GM19463 (cell line): ENCODE data around the gene CAMTA1.

ENCODE experiments used
- ATAC-seq: cut with Tn5 transposase; IDR thresholded peaks from one replicate; pipeline ENCODE4 v1.9.1; 2021; ENCODE audit warnings: mild to moderate bottlenecking, moderate library complexity; ENCODE audit not compliant: unreplicated experiment

Gene CAMTA1

DNA sequence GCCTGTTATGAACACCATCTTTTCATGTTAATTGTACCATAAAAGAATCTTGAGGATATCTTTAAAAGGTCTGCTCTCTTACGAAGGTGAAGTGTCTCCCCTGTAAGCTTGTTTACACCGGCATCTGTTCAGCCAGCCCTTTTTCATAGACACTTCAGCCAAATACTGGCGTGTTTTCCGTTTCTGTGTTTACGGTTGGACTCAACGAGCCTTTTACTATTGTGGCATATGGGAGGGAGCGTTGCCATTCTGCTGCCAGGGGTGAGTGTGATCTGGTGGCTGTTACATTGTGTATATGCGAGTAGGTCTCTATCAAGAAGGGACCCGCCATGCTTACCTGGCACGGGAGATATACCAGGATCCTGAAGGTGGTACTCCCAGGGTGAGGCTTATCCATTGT, 433.8 kb downstream of the CAMTA1 start:
- ATAC-seq, result no peak

DNA sequence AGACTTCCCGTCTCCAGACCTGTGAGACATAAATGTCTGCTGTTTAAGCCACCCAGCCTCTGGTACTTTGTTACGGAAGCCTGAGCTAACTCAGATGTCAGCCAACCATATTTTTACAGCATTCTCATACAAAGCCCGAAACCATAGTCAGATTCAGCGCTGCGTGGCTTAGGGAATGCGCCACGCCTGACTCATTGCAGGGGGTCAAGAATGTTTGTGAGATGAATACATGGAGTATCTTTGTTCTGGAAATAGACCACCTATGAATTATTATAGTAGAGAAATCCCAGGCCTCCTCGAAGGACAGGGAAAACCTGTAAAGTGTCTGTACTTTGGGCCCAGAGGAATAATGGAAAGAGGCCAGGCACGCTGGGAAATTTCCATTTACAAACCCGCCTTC, 434.8 kb downstream of the CAMTA1 start:
- ATAC-seq, result no peak

DNA sequence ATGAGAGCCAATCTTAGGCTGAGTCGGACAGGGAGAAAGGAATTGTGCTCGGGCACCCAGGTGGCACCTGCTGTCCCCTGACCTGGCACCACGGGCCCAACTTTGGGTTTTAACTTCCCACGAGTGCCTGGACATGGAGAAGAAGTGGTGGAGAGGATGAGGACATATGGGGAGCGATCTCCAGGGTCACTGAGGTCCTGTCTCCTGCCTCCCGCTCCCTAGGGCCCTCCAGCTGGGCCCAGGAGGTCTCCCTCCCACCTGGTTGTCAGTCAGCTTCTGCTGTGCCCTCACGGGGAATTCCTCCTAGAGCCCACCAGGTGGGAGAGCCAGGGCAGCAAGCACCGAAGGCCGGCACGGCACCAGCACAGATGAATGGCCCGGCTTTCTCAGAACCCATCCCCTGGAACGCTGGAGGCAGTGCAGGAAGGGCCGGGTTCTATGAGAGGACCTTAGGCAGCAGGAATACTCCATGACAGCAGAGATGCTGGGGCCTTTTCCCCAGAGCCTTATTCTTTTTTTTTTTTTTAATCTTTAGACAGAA, 435.5 kb downstream of the CAMTA1 start:
- no peak for ATAC-seq

DNA sequence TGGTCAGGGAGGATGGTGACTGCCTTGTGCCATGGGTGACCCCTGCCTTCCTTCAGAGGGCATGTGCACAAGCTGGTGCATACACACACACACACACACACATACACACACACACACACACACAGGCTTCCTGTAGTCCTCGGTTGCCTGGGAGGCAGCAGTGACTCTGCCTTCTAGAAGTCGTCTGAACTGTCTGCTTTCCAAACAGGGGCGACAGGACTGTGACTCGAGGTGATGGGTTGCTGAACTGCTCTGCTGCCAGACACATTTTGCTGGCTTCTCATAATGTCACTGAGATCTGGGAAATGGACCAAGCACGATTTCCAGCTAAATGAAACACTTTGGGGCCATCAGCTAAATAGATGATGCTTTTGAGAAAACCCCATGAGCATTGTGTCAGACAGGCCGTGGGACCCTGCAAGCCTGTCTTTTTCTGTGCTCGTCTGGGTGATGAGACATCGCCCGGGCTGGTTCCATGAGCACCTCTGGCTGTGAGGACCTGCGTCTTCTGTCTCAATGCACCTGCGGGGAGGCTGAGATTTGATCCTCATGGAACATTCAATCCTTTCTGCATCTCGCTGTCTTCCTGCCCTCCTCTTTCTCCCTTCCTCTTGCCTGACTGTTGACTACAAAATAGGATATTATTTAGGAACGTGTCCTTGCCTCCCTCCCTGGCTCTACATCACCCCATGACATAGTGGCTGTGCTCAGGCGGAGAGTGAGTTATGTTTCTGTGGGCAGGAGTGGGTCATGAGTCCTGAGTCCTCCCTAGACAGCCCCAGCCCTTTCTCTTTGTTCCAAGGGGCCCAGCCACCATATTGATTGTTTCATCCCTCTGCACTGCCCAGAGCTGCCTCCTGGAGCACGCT, 436.8 kb downstream of the CAMTA1 start:
- ATAC-seq, result no peak

DNA sequence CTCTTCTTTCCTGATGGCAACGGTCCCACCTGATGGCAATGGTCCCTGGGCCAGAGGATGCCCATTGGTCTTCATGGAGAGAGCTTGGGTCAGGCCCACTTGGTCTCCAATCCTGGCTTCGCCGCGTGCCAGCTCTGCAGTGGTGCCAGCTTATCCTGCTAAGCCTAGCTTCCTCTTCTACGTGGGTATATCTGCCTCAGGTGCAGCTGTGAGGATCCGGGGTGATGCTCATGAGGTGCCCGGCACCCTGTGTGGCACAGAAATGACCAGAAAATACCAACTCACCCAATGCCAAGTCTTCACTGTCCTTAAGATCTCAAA, 437.4 kb downstream of the CAMTA1 start:
- ATAC-seq, result no peak

DNA sequence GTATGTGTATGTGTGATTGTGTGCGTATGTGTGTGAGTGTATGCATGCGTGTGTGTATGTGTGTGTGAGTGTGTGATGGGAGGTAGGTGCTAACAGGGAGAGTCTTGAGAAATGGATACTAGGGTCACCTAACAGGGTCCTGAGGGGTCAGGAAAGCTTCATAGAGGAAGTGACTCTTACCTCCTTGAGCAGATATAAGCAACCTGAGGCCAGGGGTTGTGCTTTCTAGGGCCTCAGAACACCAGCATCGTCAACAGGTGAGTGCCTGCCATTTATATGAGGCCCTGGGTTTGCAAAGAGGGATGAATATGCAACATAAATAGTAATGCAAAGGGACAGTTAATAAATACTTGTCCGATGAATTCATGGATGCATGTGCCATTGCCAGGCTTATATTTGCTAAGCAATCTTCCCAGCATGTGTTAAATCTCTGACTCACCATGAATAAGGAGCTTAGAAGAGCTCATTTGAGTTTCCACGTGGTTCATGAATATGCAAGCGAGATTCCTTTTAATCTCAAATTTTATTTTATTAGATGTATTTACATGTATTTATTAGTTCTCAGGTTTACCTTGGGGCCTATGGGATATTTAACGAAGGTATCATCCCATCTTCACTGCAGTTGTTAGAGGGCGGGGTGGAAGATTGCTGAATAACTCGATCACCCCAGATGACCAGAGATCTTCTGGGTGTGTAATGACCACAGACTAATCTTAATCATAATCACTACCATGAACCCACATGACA, 438.3 kb downstream of the CAMTA1 start:
- ATAC-seq, result no peak

DNA sequence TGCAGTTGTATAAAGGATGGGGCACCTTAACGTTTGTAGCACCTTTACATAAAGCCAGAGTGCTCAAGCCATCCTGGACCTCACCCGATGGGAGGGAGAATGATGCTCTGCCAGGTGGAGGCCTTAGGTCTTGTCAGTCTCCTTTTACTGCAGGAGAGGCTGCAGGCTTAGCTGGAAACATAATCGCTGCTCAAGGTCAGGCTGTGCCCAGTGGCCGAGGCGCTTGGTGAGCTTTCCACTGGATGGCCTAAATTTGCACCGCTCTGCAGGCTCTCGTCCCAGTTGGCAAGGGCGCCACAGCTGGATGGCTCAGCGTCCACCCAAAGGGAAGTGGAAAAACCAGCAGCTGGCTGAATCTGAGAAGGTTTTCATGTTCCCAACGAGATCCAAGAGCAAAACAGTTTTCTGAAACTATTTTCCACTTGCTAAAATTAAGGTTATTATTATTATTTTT, 438.9 kb downstream of the CAMTA1 start:
- no peak for ATAC-seq

DNA sequence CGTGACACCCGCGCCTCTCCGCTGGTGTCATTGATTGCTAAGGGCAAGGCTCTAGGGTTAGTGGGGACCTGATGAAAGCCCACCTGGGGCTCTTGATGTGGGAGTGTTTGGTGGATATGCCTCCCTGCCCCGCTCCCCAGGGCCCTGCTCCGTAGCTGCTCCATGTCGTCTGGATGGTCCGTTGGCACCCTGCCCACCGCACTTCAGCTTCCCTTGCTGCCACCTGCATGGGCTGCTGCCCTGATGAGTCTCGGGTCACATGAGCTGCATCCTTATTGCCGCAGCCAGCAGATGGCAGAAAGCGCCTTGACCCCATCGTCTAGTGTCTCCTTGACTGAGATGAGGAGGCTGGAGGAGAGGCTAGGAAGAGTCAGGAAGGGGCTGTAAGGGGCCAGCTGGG, 439.4 kb downstream of the CAMTA1 start:
- no peak for ATAC-seq

DNA sequence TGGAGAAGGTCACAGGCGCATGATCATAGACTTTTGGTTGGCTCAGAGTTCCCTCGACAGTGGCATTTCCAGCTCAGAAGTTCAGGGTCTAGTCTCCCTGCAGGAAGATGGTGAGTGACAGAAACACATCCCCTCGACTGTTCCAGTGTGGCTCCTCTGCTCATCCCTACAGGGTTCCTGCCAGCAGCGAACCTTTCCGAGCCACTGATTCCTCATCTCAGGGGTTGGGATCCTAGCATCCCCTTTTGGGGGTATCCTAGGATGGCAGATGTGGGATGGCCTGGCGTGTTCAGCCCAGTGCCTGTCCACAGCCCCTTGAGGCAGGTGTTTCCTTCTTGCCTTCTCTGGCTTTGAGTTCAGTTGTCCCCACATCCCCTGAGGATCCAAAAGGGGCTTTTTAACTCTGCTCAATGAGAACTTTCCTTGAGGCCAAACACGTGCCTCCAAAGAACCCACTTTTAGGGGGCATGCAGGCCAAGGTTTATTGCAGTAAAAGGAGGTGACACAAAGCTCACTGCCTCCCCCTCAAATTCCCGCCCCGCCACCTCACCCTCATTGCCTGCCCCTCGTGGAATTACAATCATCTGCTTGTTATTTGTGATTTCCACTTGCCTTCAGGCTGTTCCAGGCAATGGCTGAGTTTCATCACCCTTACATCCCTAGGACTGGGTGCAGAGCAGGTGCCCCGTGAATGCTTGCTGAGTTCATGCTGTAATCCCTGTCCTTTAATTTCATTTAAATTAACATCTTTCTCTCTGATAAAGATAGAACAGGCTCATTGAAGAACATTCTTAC, 440.7 kb downstream of the CAMTA1 start:
- ATAC-seq, result no peak

DNA sequence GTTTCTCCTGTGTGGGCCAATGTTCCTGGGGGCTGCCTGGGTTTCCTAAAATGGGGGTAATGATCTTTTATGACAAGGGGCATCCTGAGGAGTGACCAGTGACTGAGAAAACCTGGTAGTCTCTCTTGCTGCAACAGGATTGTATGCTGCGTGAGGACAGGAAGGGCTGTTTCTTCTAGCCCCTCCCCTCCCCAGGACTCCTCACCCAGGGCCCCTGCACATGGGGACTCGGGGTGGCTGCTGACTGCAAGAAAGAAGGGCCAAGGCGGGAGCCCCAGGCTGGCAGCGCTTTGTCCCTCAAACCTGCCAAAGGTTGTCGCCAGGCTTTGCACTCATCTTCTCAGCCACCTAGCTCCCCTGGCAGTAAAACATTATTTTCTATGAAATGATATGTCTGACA, 442.4 kb downstream of the CAMTA1 start:
- ATAC-seq, result no peak

DNA sequence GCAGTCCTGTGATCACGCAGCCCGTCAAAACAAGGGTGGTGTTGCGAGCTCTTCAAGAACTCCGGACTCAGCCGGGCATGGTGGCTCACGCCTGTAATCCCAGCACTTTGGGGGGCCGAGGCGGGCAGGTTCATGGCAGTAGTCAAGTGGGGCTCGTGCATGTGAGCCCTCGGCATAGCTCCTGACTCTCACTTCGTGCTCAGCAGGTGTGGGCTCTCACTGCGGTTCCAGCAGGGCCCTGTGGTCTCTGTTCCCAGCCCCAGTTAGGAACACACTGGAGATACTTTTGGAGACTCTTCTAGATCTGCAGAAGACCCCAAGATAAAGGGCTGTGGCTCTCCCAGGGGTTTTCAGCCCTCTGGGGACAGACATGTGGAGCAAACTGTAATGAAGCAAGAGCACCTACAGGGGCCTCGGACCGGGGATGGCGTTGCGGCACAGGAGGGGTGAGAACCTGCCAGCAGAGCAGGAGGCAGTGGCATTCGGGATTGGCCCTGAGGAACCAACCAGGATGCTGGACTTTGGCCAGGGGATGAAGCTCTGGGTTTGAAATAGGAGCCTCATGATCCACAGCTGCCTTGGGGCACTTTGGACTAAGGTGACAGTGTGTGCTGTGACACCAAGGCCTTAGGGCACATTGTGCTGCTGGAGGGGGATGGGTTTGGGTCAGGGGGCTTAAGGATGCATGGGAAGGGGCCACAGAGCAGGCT, 443.2 kb downstream of the CAMTA1 start:
- no peak for ATAC-seq

DNA sequence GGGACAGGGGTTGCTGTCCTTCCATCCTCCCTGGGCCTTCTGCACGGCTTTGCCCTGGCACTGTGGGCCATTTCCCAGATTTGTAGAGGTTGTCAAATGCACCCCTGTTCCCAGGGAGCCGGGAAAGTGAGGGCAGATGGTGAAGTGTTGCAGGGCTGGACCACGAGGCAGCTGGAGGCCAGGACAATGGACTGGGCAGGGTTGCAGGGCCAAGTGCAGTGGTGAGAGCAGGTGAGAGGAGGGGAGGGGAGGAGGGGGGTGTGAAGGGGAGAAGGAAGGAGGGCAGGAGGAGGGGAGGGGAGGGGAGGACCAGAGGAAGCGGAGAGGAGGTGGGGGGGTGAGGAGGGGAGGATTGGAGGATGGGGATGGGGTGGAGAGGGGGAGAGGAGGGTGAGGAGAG, 443.9 kb downstream of the CAMTA1 start:
- ATAC-seq, result no peak

DNA sequence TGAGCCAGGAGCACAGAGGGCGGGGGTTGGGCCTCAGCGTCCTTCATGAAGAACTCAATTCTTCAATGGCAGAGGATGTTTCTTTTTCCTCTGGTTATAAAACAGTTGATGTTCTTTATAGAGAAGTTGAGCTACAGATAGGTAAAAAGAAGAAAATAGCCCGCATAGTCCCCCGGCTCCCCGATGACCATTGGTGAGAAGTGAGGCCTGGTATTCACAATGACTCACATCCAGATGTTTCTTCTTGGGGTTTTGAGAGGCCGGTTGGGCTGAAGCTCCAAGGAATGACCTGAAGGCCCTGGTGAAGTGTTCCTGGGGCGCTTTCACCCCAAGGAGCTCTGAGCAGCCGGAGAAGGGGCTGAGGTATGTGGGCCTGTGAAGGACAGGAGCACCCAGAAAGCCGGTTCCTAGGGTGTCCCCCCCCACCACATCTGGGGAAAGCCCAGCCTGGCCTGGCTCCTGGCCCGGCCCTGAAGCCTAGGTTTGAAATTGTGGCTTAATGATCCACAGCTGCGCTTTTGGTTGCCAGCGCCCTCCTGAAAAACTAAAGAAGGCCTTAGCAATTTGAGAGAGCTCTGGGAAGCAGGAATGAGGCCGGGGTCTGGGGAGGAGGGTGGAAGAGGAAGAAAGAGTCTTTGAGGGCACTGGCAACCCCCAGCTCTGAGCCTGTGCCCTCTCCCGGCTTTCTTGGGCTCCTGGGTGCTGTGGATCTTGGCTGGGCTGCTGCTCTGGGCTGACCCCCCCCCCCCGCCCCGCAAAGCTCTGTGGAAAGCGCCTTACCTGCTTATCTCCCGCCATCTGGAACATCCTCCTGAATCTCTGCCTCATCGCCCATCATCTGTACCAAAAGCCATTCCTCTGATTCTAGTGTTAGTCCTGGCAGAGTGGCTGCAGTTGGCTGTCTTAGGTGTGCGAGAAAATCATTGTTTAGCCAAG, 444.7 kb downstream of the CAMTA1 start:
- ATAC-seq, result no peak

DNA sequence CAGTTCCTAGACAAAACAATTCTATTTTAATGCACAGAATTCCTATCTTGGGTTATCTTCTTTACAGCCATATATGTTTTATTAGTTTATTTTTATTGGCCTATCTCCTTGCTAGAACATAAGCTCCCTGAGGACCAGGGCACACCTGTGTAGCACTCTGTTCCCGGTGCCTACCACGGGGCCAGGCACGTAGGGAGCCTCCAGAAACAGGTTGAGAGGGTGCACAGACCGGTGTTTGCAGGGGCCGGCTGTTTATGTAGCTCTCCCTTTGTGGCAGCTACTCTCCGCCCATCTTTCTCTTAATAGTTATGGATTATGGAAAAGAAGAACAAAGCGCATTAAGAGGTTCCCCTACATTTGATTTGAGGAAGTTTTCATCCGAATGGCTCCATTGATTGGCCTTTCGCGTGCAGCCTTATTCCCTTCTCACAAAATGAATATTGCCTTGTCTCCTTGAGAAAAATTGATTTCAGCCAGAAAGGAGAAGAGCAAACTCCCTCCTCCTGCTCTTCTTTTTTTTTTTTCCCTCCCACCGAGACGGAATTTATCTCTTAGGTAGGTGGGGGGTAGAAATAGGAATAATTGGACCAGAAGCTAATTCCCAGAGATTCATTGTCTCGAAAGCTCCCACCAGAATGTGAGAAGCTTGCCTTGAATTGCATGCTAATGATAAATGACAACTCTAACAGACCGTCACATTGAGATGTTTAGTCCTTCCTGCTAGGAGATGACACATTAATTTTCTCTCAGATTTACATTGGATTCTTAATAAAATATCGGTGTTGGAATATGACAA, 447.4 kb downstream of the CAMTA1 start:
- no peak for ATAC-seq

DNA sequence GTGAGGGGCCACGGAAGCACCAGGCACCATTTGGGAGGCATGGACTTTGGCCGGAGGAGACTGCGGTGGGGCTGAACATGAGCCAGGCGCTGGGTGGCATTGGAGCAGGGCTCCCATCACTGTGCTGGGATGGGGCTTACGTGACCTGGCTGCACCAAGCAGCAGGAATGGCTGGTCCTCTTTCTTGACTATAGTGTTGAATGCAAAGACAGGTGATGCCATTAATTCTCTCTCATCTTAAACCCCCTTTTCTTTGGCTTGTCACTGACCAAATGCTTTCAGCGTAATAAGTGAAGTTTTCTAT, 447.9 kb downstream of the CAMTA1 start:
- no peak for ATAC-seq

DNA sequence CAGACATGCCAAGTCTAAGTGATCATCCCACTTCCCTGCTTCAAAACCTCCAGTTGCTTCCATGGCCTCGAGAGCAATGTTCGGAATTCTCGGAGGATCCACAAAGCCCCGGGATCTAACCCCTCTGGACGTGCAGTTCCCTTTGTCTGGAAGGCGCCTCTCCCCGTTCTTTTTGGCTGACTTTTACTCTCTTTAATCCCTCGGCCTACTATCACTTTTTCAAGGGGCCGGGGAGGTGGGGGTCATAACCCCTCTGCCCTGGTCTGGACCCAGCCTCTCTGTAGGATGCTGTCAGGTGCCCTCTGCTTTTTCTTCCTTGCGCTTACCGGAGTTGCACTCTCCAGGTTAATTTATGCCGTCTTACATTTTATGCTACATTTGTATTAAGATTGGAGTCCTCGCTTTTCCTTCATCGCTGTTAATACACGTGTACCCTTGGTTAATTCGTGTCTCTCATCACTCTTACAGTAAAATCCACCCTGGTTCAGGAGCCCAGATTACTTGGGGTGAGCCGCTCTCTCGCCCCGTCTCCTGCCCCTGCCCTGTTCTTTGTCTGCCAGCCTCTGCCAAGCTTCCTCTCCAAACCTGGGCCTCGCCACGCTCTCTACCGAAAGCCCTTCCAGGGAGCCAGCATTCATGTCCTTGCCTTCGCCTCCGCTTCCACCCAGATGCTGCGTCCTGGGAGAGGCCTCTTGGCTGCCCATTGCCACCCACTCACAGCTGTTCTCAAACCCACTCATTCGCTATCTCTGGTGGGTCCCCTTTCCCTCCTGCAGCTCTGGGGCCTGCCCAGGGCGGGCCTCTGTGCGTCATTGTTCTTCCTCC, 448.6 kb downstream of the CAMTA1 start:
- ATAC-seq, result no peak

DNA sequence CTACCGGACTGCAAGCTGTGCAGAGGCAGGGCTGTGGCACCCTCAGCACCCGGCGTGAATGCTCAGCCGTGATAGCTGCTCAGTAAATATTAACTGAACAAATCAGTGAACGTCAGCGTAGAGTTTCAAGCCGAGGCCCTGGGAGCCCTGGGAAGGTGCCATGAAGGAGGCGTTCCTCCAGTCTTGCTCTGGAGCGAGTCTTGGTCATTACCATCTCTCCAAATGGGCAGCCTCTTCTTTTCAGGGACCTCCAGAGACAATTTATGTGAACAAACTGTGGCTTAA, 449.2 kb downstream of the CAMTA1 start:
- no peak for ATAC-seq

DNA sequence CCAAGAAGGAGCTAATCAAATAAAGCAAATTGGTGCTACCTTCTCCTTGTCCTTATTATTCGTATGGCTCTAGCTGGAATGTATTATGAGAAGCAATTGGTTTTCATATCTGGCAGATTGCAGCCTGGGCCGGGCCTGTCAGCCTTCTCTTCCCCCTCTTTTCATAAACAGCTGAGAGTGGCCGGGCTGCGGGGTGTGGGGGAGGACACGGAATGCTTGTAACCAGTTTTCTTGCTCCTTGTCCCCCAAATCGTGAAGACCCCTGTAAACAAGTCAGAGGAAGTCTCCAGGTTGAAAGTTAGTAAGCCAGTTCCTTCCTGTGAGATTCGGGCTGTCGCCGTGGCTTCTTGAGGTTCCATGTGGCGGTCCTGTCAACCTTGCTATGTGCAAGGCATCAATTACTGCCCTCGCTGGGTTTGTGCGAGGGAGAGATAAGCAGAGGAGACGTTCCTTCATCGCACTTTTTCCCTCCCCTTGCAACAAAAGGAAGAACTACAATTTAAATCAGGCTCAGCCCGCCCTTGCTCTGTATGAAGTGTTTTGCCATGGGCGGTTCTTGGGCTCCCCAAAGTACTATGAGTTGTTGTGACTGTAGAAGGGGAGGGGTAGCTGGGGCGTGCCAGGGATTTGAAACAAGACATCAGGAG, 450.7 kb downstream of the CAMTA1 start:
- ATAC-seq, result no peak
